ENCODE measurements around the gene OR10AD1.
"Not testable (repeated sequence)": the region's sequence is repeated elsewhere in the genome, so short reads cannot be mapped to it uniquely, and the experiment has no call there.

Gene OR10AD1

GRCh38 chr12:48203192-48203591, at the start of gene OR10AD1:
TSS of gene OR10AD1 (minus strand) at chr12:48203292. CDS start at chr12:48203292, 0 bp downstream.
- DNase-seq (ENCODE audit: low spot score) = no peak

GRCh38 chr12:48247181-48247966, 44.3 kb upstream of the OR10AD1 start:
- no peak for DNase-seq (ENCODE audit: low spot score)

GRCh38 chr12:48237162-48237561, 34.1 kb upstream of the OR10AD1 start:
- no peak for DNase-seq (ENCODE audit: low spot score)

GRCh38 chr12:48235796-48236333, 32.8 kb upstream of the OR10AD1 start:
- no peak for DNase-seq (ENCODE audit: low spot score)

- DNase-seq (ENCODE audit: low spot score) = not testable (repeated sequence)
Observed at GRCh38 chr12:48231169-48231958, 28.3 kb upstream of the OR10AD1 start.

GRCh38 chr12:48224533-48224932, 21.4 kb upstream of the OR10AD1 start:
- DNase-seq (ENCODE audit: low spot score) = not testable (repeated sequence)

- no peak for DNase-seq (ENCODE audit: low spot score)
Observed at GRCh38 chr12:48221645-48222044, 18.6 kb upstream of the OR10AD1 start.

- no peak for DNase-seq (ENCODE audit: low spot score)
Observed at GRCh38 chr12:48220701-48221100, 17.6 kb upstream of the OR10AD1 start.

- no peak for DNase-seq (ENCODE audit: low spot score)
Observed at GRCh38 chr12:48219631-48220030, 16.5 kb upstream of the OR10AD1 start.

GRCh38 chr12:48216785-48217184, 13.7 kb upstream of the OR10AD1 start:
- DNase-seq (ENCODE audit: low spot score) = no peak

- not testable (repeated sequence) for DNase-seq (ENCODE audit: low spot score)
Observed at GRCh38 chr12:48209495-48209894, 6.4 kb upstream of the OR10AD1 start.

- DNase-seq (ENCODE audit: low spot score) = no peak
Observed at GRCh38 chr12:48202766-48203165, 326 bp downstream of the OR10AD1 start.

- no peak for DNase-seq (ENCODE audit: low spot score)
Observed at GRCh38 chr12:48201516-48201915, 1.6 kb downstream of the OR10AD1 start.

- DNase-seq (ENCODE audit: low spot score) = no peak
Observed at GRCh38 chr12:48201091-48201490, 2.0 kb downstream of the OR10AD1 start.

- no peak for DNase-seq (ENCODE audit: low spot score)
Observed at GRCh38 chr12:48199774-48200221, 3.3 kb downstream of the OR10AD1 start.

- DNase-seq (ENCODE audit: low spot score) = no peak
Observed at GRCh38 chr12:48198985-48199384, 4.1 kb downstream of the OR10AD1 start.

- peak; percentile 27 for DNase-seq (ENCODE audit: low spot score)
Observed at GRCh38 chr12:48198672-48198971, 4.5 kb downstream of the OR10AD1 start.

- DNase-seq (ENCODE audit: low spot score) = peak; percentile 96
Observed at GRCh38 chr12:48197971-48198671, 5.0 kb downstream of the OR10AD1 start.

GRCh38 chr12:48197549-48197970, 5.5 kb downstream of the OR10AD1 start:
- DNase-seq (ENCODE audit: low spot score) = peak; percentile 27

- no peak for DNase-seq (ENCODE audit: low spot score)
Observed at GRCh38 chr12:48194799-48195201, 8.3 kb downstream of the OR10AD1 start.

- DNase-seq (ENCODE audit: low spot score) = no peak
Observed at GRCh38 chr12:48193623-48194022, 9.5 kb downstream of the OR10AD1 start.

- DNase-seq (ENCODE audit: low spot score) = no peak
Observed at GRCh38 chr12:48192861-48193260, 10.2 kb downstream of the OR10AD1 start.

Measured in iPS-NIHi11 (cell line).